ENCODE results near the gene PDSS2. TPM values are rescaled to one million over a fixed set of nuclear protein-coding genes. Genes with fewer than 3 reads are reported as not detected.
A peak's percentile ranks its signal among the peaks of the same experiment; 100 is the strongest.

The PDSS2 gene
- total RNA-seq, 1 donor from 2014 or later = 16.2 TPM

DNA sequence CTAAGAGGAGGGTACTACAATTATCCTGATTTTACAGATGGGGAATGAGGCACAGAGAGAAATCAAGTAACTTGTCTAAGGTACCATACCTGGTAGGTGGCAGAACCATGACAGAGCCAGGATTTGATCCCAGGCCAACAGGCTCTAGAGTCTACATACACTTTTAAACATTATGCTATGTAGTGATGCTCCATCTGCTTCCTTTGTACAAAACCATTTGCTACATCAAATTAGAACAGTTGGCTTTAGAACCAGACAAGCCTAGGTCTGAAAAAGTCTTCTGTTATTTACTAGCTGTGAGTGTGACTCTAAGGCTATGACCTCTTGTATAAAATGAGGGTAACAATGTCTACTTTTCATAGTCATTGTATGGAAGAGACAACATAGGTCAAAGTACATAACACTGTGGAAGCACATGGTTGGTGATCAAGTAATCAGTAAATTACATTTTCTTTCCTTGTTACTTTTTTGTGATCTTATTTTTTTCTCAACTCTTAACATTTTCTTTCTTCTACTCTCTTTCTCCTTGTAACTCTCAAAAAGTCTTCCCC is 122.1 kb downstream of the PDSS2 start:
- Histone ChIP-seq H3K27ac (no peak overlapping the region), H3K27me3 (no peaks in the 10 kb centered on the region), H3K36me3 (no peaks in the 10 kb centered on the region), H3K4me3 (no peak overlapping the region), H3K9me3 (no peaks in the 10 kb centered on the region), H3K4me1 (no peaks in the 10 kb centered on the region)
- DNase-seq (no peak), ATAC-seq (no peak)
- intact Hi-C loops (cut with DNase I) = no loop called here
- TF ChIP-seq, protein P1, sequence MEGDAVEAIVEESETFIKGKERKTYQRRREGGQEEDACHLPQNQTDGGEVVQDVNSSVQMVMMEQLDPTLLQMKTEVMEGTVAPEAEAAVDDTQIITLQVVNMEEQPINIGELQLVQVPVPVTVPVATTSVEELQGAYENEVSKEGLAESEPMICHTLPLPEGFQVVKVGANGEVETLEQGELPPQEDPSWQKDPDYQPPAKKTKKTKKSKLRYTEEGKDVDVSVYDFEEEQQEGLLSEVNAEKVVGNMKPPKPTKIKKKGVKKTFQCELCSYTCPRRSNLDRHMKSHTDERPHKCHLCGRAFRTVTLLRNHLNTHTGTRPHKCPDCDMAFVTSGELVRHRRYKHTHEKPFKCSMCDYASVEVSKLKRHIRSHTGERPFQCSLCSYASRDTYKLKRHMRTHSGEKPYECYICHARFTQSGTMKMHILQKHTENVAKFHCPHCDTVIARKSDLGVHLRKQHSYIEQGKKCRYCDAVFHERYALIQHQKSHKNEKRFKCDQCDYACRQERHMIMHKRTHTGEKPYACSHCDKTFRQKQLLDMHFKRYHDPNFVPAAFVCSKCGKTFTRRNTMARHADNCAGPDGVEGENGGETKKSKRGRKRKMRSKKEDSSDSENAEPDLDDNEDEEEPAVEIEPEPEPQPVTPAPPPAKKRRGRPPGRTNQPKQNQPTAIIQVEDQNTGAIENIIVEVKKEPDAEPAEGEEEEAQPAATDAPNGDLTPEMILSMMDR (IDR thresholded peaks at IDR 0.05) = no peak

DNA sequence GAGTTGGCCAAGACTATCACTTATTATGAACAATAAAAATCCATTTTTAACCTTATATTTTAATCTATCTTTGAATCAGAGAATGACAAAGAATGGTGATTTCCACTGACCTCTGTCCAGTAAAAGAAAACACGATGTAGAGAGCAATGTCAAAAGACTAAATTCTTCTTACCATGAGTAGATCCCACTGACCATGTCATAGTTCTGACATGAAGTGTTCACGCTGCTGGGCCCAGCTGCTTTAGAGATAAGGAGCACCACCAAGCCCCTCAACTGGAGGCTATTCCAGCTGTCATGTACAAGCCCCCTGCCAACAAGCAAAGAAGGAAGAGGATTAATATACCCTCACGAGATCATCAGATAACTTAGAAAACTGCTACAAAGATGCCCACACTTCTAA is 125.3 kb downstream of the PDSS2 start:
- H3K27ac ChIP-seq = no peak overlapping the region
- no peak overlapping the region for H3K4me3 ChIP-seq
- peaks cover 6% of the 10 kb centered on the region for H3K4me1 ChIP-seq
- no peaks in the 10 kb centered on the region for H3K9me3 ChIP-seq
- no peak for ATAC-seq
- H3K36me3 ChIP-seq = no peaks in the 10 kb centered on the region
- intact Hi-C loops (cut with DNase I) = no loop called here
- no peaks in the 10 kb centered on the region for H3K27me3 ChIP-seq
- no peak for DNase-seq
- TF ChIP-seq, protein P1 (IDR thresholded peaks at IDR 0.05) = no peak

DNA sequence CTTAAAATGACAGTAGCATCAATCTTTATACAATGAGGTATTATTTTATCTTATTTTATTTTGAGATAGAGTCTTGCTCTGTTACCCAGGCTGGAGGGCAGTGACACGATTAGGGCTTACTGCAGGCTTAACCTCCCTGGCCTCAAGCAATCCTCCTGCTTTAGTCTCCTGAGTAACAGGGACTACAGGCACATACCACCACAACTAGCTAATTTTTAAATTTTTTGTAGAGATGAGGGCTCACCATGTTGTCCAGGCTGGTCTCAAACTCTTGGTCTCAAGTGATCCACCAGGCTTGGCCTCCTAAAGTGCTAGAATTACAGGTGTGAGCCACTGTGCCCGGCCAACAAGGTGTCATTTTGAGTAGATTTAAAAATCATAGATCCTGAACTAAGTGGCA is 125.9 kb downstream of the PDSS2 start:
- Histone ChIP-seq H3K27me3 (no peaks in the 10 kb centered on the region), H3K27ac (no peak overlapping the region), H3K4me3 (no peak overlapping the region), H3K36me3 (no peaks in the 10 kb centered on the region), H3K9me3 (no peaks in the 10 kb centered on the region), H3K4me1 (peaks cover 6% of the 10 kb centered on the region)
- ATAC-seq (no peak), DNase-seq (no peak)
- TF ChIP-seq, protein P1 (IDR thresholded peaks at IDR 0.05) = no peak
- intact Hi-C loops (cut with DNase I) = no loop called here

DNA sequence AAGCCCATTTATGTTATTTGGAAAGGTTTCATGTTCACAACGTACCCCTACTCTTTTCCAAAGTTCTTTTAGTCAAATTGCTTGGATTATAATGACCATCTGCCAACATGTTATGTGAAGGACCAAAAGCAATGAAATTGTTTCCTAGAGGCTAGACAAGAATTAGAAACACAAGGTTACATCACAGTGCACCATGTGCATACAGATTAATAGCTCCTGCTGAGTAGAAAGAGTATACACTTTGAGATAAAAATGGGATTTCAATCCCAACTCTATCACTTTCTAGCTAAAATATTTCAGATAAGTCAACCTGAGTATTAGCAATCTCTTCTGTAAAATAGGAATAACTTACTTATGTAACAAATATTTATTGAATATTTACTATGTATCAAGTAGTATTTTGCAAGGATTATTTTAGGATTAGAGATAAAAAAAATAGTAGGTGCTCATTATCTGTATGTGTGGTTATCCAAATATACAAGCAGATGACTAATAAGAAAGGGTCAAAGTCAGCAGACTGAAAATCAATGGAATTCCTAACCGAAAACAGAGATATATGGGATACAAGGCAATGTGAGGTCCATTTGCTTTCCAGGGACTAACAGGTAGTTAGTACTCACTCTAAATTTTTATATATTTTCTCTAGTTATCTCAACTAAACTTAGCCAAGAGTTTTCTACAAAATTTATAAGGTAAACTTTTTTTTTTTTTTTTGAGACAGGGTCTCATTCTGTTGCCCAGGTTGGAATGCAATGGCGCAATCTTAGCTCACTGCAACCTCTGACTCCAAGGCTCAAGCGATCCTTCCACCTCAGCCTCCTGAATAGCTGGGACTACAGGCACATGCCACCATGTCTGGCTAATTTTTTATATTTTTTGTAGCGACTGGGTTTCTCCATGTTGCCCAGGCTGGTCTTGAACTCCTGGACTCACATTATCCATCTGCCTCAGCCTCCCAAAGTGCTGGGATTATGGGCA is 127.7 kb downstream of the PDSS2 start:
- TF ChIP-seq, protein P1 (IDR thresholded peaks at IDR 0.05) = no peak
- no peaks in the 10 kb centered on the region for H3K27me3 ChIP-seq
- DNase-seq (no peak), ATAC-seq (no peak)
- H3K4me1 ChIP-seq = peaks cover 6% of the 10 kb centered on the region
- intact Hi-C loops (cut with DNase I) = no loop called here
- no peak overlapping the region for H3K27ac ChIP-seq
- H3K4me3 ChIP-seq = no peak overlapping the region
- no peaks in the 10 kb centered on the region for H3K9me3 ChIP-seq
- H3K36me3 ChIP-seq = no peaks in the 10 kb centered on the region

DNA sequence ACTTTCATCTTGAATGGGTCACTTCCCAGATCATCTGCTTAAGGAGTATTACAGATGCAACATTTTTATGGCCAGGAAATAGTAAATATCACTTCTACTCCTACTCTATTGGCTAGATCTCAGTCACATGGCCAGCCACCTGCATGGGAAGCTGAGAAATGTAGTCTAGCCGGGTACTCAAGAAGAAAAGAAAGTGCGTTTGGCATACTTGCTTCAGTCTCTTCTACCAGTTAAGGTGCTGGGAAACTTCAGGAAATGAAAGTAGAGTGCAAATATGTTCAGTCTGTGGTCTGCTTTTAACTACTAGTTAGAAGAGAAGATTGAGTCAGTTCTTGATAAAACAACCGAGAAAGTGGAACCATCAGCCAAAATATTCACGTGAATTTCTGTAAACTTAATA is 129.2 kb downstream of the PDSS2 start:
- H3K9me3 ChIP-seq = no peaks in the 10 kb centered on the region
- no peaks in the 10 kb centered on the region for H3K27me3 ChIP-seq
- H3K36me3 ChIP-seq = no peaks in the 10 kb centered on the region
- DNase-seq (no peak), ATAC-seq (peak; percentile 96)
- intact Hi-C loops (cut with DNase I) = no loop called here
- no peak overlapping the region for H3K4me3 ChIP-seq
- TF ChIP-seq, protein P1 (IDR thresholded peaks at IDR 0.05) = no peak
- H3K27ac ChIP-seq = peak overlapping the region; percentile 47
- H3K4me1 ChIP-seq = peaks cover 6% of the 10 kb centered on the region
